ENCODE data around the gene OR4E1.
"Not testable (repeated sequence)": the region's sequence is repeated elsewhere in the genome, so short reads cannot be mapped to it uniquely, and the experiment has no call there.

The OR4E1 gene

GRCh38 chr14:21642683-21643082, 30.9 kb downstream of the OR4E1 start:
- TF ChIP-seq CTCF (IDR thresholded peaks at IDR 0.05; ENCODE audit: control extremely low read depth, extremely low read depth, low read depth, missing control alignments): no peak
- POLR2A ChIA-PET: no interaction called here
- CTCF ChIA-PET: interaction anchor here (1.3 kb wide), 1 partner anchor 275 kb away, joined by 3 read pairs; no protein-coding TSS in a partner anchor
- no peak for DNase-seq (ENCODE audit: extremely low spot score)

GRCh38 chr14:21634840-21635239, 38.8 kb downstream of the OR4E1 start, which contains the start of gene OR10G2:
Gene OR10G2 (minus strand): TSS chr14:21634940. CDS start chr14:21634842, 98 bp downstream.
- no peak for DNase-seq (ENCODE audit: extremely low spot score)
- TF ChIP-seq CTCF (IDR thresholded peaks at IDR 0.05; ENCODE audit: control extremely low read depth, extremely low read depth, low read depth, missing control alignments): no peak
- ChIA-PET CTCF (no interaction called here), POLR2A (no interaction called here)

- POLR2A ChIA-PET: no interaction called here
- CTCF ChIA-PET: no interaction called here
Measured at GRCh38 chr14:21631084-21631483, 42.5 kb downstream of the OR4E1 start.

GRCh38 chr14:21630503-21630902, 43.1 kb downstream of the OR4E1 start:
- DNase-seq (ENCODE audit: extremely low spot score); CTCF ChIA-PET; POLR2A ChIA-PET: not testable (repeated sequence)

More at GRCh38 chr14:21631084-21631483, 42.5 kb downstream of the OR4E1 start:
- no peak for DNase-seq (ENCODE audit: extremely low spot score)
- no peak for TF ChIP-seq CTCF (IDR thresholded peaks at IDR 0.05; ENCODE audit: control extremely low read depth, extremely low read depth, low read depth, missing control alignments)

GRCh38 chr14:21626491-21627230, 47.0 kb downstream of the OR4E1 start:
- DNase-seq (ENCODE audit: extremely low spot score): no peak
- CTCF ChIA-PET: no interaction called here
- TF ChIP-seq CTCF (IDR thresholded peaks at IDR 0.05; ENCODE audit: control extremely low read depth, extremely low read depth, low read depth, missing control alignments): no peak
- POLR2A ChIA-PET: no interaction called here
